Measurements from ENCODE around the gene STK35.

DNA sequence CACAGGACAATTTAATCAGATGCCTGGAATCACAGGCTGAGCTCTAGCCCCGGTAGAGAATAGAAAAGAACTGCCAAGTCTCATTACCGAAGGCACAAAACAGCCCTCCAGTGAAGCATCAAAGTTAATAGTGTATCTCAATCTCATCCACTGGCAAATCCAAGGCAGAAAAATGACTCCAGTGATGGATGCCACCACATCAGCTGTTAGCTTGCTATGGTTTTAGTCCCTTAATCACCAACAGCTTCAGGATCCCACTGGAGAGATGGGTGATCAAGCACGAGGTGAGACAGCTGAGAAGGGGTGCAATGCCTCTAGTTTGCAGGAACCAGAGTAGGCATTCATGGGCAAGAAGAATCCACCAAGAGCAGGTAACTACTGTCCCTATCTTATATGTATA lies 81.8 kb downstream of the STK35 start:
- TF ChIP-seq, protein P1, sequence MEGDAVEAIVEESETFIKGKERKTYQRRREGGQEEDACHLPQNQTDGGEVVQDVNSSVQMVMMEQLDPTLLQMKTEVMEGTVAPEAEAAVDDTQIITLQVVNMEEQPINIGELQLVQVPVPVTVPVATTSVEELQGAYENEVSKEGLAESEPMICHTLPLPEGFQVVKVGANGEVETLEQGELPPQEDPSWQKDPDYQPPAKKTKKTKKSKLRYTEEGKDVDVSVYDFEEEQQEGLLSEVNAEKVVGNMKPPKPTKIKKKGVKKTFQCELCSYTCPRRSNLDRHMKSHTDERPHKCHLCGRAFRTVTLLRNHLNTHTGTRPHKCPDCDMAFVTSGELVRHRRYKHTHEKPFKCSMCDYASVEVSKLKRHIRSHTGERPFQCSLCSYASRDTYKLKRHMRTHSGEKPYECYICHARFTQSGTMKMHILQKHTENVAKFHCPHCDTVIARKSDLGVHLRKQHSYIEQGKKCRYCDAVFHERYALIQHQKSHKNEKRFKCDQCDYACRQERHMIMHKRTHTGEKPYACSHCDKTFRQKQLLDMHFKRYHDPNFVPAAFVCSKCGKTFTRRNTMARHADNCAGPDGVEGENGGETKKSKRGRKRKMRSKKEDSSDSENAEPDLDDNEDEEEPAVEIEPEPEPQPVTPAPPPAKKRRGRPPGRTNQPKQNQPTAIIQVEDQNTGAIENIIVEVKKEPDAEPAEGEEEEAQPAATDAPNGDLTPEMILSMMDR (IDR thresholded peaks at IDR 0.05) = no peak
- TF ChIP-seq ZFX (IDR thresholded peaks at IDR 0.05; ENCODE audit: borderline replicate concordance) = no peak
